GM12873 (cell line): Measurements from ENCODE around the gene BNC1.

ENCODE experiments used
- CTCF ChIP-seq: IDR thresholded peaks from 2 replicates; pipeline ENCODE4 v1.5.1; 2012; ENCODE audit warnings: low read depth, mild to moderate bottlenecking, moderate library complexity, low read length, control low read depth; ENCODE audit not compliant: insufficient read depth; ENCODE audit errors: missing control alignments

Gene BNC1

GRCh38 chr15:83284559-83285283, at the start of gene BNC1:
Gene BNC1, minus strand, starts transcription at chr15:83284664. Its CDS starts 36 bp downstream, at chr15:83284628.
- TF ChIP-seq CTCF, result no peak

- no peak for TF ChIP-seq CTCF
Measured at GRCh38 chr15:83327041-83327440, 42.6 kb upstream of the BNC1 start.

- no peak for TF ChIP-seq CTCF
Measured at GRCh38 chr15:83324799-83325198, 40.3 kb upstream of the BNC1 start.

GRCh38 chr15:83323296-83323711, 38.8 kb upstream of the BNC1 start:
- TF ChIP-seq CTCF, result no peak

GRCh38 chr15:83322691-83323090, 38.2 kb upstream of the BNC1 start:
- TF ChIP-seq CTCF, result no peak

GRCh38 chr15:83322061-83322460, 37.6 kb upstream of the BNC1 start:
- TF ChIP-seq CTCF, result no peak

- TF ChIP-seq CTCF, result no peak
Measured at GRCh38 chr15:83320844-83321243, 36.4 kb upstream of the BNC1 start.
